CD14-positive monocyte (primary cell): ENCODE results near the gene OSCAR. TPM values are rescaled to one million over a fixed set of nuclear protein-coding genes. Genes with fewer than 3 reads are reported as not detected.

Source experiments
- DNase-seq, 3 donors: peaks; one replicate each; pipeline ENCODE4 v3.0.0-alpha.2; 2011 to 2022
- H2AFZ ChIP-seq: 2 replicates; pipeline ENCODE4 v1.6.0; 2012; ENCODE audit warnings: mild to moderate bottlenecking, low read depth, low read length, inconsistent platforms; ENCODE audit not compliant: insufficient read depth, poor library complexity, severe bottlenecking
- H3K27ac ChIP-seq, 2 donors: 1 replicate in 1 of 2; 2 replicates in 1 of 2; pipeline ENCODE4 v1.5.1; 2012 to 2013; ENCODE audit warnings: low read length in 2 of 2, control low read depth in 1 of 2, inconsistent platforms in 1 of 2, low read depth in 1 of 2, mild to moderate bottlenecking in 1 of 2
- H3K27me3 ChIP-seq, 2 donors: one replicate each; pipeline versions ENCODE4 v1.6.0 to v1.6.1; 2011 to 2013; ENCODE audit warnings: low read length in 2 of 2; ENCODE audit not compliant: control insufficient read depth in 2 of 2, insufficient read depth in 2 of 2
- H3K36me3 ChIP-seq, 2 donors: replicated peaks in 1 of 2; 1 replicate in 1 of 2; 2 replicates in 1 of 2; pipeline versions ENCODE4 v1.5.1 to v1.6.1; 2012 to 2013; ENCODE audit warnings: low read length in 2 of 2, control low read depth in 1 of 2, inconsistent platforms in 1 of 2, mild to moderate bottlenecking in 1 of 2; ENCODE audit not compliant: insufficient read depth in 2 of 2, control insufficient read depth in 1 of 2
- H3K4me1 ChIP-seq, 2 donors: 1 replicate in 1 of 2; 2 replicates in 1 of 2; pipeline versions ENCODE4 v1.5.1 to v1.6.1; 2012 to 2013; ENCODE audit warnings: low read length in 2 of 2, control low read depth in 1 of 2, inconsistent platforms in 1 of 2, mild to moderate bottlenecking in 1 of 2, moderate library complexity in 1 of 2; ENCODE audit not compliant: insufficient read depth in 2 of 2, control insufficient read depth in 1 of 2
- H3K4me2 ChIP-seq: replicated peaks from 2 replicates; pipeline ENCODE3; 2012; ENCODE audit warnings: low read length, moderate library complexity, mild to moderate bottlenecking; ENCODE audit not compliant: poor library complexity, severe bottlenecking; ENCODE audit errors: extremely low read depth
- H3K4me3 ChIP-seq, 3 experiments: fragments of 200-600 bp in 1 of 3; sonication (generic) in 1 of 3; replicated peaks in 1 of 3; 1 replicate in 2 of 3; 2 replicates in 1 of 3; pipeline ENCODE4 v1.5.1; 2011 to 2013; ENCODE audit warnings: low read length in 3 of 3, mild to moderate bottlenecking in 3 of 3, control low read depth in 2 of 3, low read depth in 2 of 3, inconsistent platforms in 1 of 3, moderate library complexity in 1 of 3
- H3K79me2 ChIP-seq: 2 replicates; pipeline ENCODE4 v1.6.0; 2012; ENCODE audit warnings: mild to moderate bottlenecking, control low read depth, inconsistent platforms, low read length, moderate library complexity; ENCODE audit not compliant: insufficient read depth
- H3K9ac ChIP-seq: 2 replicates; pipeline ENCODE4 v1.6.0; 2017; ENCODE audit warnings: low read length, mild to moderate bottlenecking; ENCODE audit not compliant: insufficient read depth, poor library complexity, severe bottlenecking
- H3K9me3 ChIP-seq, 2 donors: replicated peaks in 1 of 2; 1 replicate in 1 of 2; 2 replicates in 1 of 2; pipeline versions ENCODE4 v1.5.1 to v1.6.1; 2012 to 2013; ENCODE audit warnings: low read length in 2 of 2, control low read depth in 1 of 2; ENCODE audit not compliant: control insufficient read depth in 1 of 2, insufficient read depth in 1 of 2
- H4K20me1 ChIP-seq: 2 replicates; pipeline ENCODE4 v1.6.0; 2012; ENCODE audit warnings: mild to moderate bottlenecking, low read length, control low read depth, moderate library complexity; ENCODE audit not compliant: insufficient read depth
- H3K27ac Mint-ChIP-seq, 7 donors: one replicate each; pipeline ENCODE4 v1.8.0; 2020; ENCODE audit warnings: mild to moderate bottlenecking in 7 of 7, mixed read lengths in 7 of 7, moderate library complexity in 6 of 7, inconsistent platforms in 2 of 7
- H3K27me3 Mint-ChIP-seq, 3 donors: one replicate each; pipeline ENCODE4 v1.8.0; 2021 to 2022; ENCODE audit warnings: low read depth in 3 of 3, mild to moderate bottlenecking in 3 of 3, mixed read lengths in 3 of 3, moderate library complexity in 3 of 3, inconsistent platforms in 1 of 3
- H3K36me3 Mint-ChIP-seq, 2 donors: one replicate each; pipeline ENCODE4 v1.8.0; 2020; ENCODE audit warnings: mixed read lengths in 2 of 2, inconsistent platforms in 1 of 2, mild to moderate bottlenecking in 1 of 2
- H3K4me1 Mint-ChIP-seq: one replicate; pipeline ENCODE4 v1.8.0; 2020; ENCODE audit warnings: mild to moderate bottlenecking, mixed read lengths
- H3K4me3 Mint-ChIP-seq, 2 donors: one replicate each; pipeline ENCODE4 v1.8.0; 2020; ENCODE audit warnings: mild to moderate bottlenecking in 2 of 2, mixed read lengths in 2 of 2, moderate library complexity in 1 of 2
- H3K9me3 Mint-ChIP-seq, 7 donors: one replicate each; pipeline ENCODE4 v1.8.0; 2020 to 2022; ENCODE audit warnings: mixed read lengths in 7 of 7, mild to moderate bottlenecking in 6 of 7, moderate library complexity in 6 of 7, inconsistent platforms in 2 of 7
- CTCF ChIP-seq: fragments of 200-600 bp; IDR thresholded peaks from one replicate; pipeline ENCODE4 v1.8.0; 2022; ENCODE audit warnings: antibody characterized with exemption, mild to moderate bottlenecking
- WGBS: methylation state at CpG from one replicate; pipeline ENCODE4 v1.1.5; 2013; ENCODE audit warnings: missing lambda C conversion rate; ENCODE audit not compliant: insufficient coverage; 5-methylcytosine and 5-hydroxymethylcytosine counted together
- intact Hi-C, 2 donors: fragments of 100-400 bp; cut with micrococcal nuclease; formaldehyde crosslinking; loops; one replicate each; pipeline versions ENCODE4 v1.15.0 to v1.15.1; 2023
- polyA plus RNA-seq, 3 donors: library from polyadenylated mRNA; depleted of rRNA in 1 of 3; unstranded in 2 of 3; stranded (reverse) in 1 of 3; fragments of 300-500 nt in 2 of 3; fragments of >200 nt in 1 of 3; fragmentation: Illumina TruSeq in 2 of 3; gene quantifications; 1 replicate in 2 of 3; 2 replicates in 1 of 3; pipeline ENCODE4 v1.2.3, GENCODE V29; 2012 to 2021

Gene OSCAR
- polyA plus RNA-seq, 3 donors: 81.4 to 270 (median 126) TPM

GRCh38 chr19:54121259-54121658, 20.7 kb upstream of the OSCAR start:
- Histone ChIP-seq H3K9ac (no peak overlapping the region), H3K36me3 (peaks cover 64 to 79% of the 10 kb centered on the region in 2 donors), H3K4me2 (no peak overlapping the region), H3K4me3 (no peak overlapping the region), H3K79me2 (peaks cover 13% of the 10 kb centered on the region), H3K27me3 (no peaks in the 10 kb centered on the region), H4K20me1 (no peaks in the 10 kb centered on the region), H3K27ac (no peak overlapping the region), H3K9me3 (no peaks in the 10 kb centered on the region), H2AFZ (no peak overlapping the region), H3K4me1 (peaks cover 2 to 4% of the 10 kb centered on the region in 2 donors)
- peaks cover 6% of the 10 kb centered on the region for H3K4me1 Mint-ChIP-seq
- no peak for TF ChIP-seq CTCF
- peaks cover 0 to 3% (median 0%) of the 10 kb centered on the region in 3 donors for H3K27me3 Mint-ChIP-seq
- WGBS: 94% methylated on average over 7 of the region's 10 CpGs
- DNase-seq: no peak
- no peaks in the 10 kb centered on the region for H3K9me3 Mint-ChIP-seq
- intact Hi-C loops: no loop called here
- peak overlapping the region in 1 of 7 donors; percentile 24 for H3K27ac Mint-ChIP-seq
- peaks cover 74 to 81% of the 10 kb centered on the region in 2 donors for H3K36me3 Mint-ChIP-seq
- no peak overlapping the region for H3K4me3 Mint-ChIP-seq

- Mint-ChIP-seq H3K9me3 (no peaks in the 10 kb centered on the region), H3K27ac (peak within 1 kb of the TSS; percentile 94 to 98 (median 98)), H3K36me3 (peaks cover 33 to 54% of the 10 kb centered on the region in 2 donors), H3K27me3 (peaks cover 0 to 3% (median 0%) of the 10 kb centered on the region in 3 donors), H3K4me3 (peak within 1 kb of the TSS; percentile 90 to 98), H3K4me1 (peaks cover 29% of the 10 kb centered on the region)
- peak within 1 kb of the TSS; percentile 87 for H3K4me2 ChIP-seq
- peaks cover 19 to 27% of the 10 kb centered on the region in 2 donors for H3K4me1 ChIP-seq
- intact Hi-C loops: loop anchor here (1.0 to 2.0 kb wide), 2 partner anchors 12 to 13 kb away; partner anchors contain the start of gene NDUFA3 (in 1 of the 2)
- peaks cover 22 to 40% of the 10 kb centered on the region in 2 donors for H3K36me3 ChIP-seq
- no peaks in the 10 kb centered on the region for H3K27me3 ChIP-seq
- DNase-seq: peak; percentile 97 to 98 (median 98)
- peak within 1 kb of the TSS; percentile 94 for H2AFZ ChIP-seq
- H3K9ac ChIP-seq: peak within 1 kb of the TSS; percentile 71
- WGBS: under 1% methylated on average over 48 of the region's 60 CpGs
- H3K4me3 ChIP-seq: peak within 1 kb of the TSS; percentile 52 to 94 (median 83)
- H4K20me1 ChIP-seq: peaks cover 28% of the 10 kb centered on the region
- peak within 1 kb of the TSS; percentile 70 to 84 for H3K27ac ChIP-seq
- no peaks in the 10 kb centered on the region for H3K9me3 ChIP-seq
- H3K79me2 ChIP-seq: peaks cover 44% of the 10 kb centered on the region
- TF ChIP-seq CTCF: no peak
Observed at GRCh38 chr19:54115109-54116063, 14.8 kb upstream of the OSCAR start, which contains the start of the genes PRPF31 and TFPT. PRPF31 (plus strand) TSS chr19:54115754; CDS start chr19:54118279, 2,525 bp downstream. TFPT (minus strand) TSS chr19:54115657; CDS start chr19:54115269, 388 bp downstream.
